ENCODE data around the gene ATXN7L1.

ATXN7L1 gene

DNA sequence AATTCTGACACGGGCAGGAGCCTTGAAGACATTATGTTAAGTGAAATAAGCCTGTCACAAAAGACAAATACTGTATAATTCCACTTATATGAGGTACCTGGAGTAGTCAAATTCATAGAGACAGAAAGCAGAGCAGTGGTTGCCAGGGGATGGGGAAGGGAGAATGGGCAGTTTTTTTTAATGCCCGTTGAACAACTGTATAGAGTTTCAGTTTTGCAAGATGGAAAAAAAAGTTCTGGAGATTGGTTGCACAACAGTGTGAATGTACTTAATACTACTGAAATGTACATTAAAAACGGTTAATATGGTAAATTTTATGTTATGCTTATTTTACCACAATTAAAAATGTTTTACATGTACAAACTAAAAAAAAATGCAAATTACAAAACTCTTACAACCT is 231.5 kb downstream of the ATXN7L1 start:
- no peak for DNase-seq (ENCODE audit: low spot score)

DNA sequence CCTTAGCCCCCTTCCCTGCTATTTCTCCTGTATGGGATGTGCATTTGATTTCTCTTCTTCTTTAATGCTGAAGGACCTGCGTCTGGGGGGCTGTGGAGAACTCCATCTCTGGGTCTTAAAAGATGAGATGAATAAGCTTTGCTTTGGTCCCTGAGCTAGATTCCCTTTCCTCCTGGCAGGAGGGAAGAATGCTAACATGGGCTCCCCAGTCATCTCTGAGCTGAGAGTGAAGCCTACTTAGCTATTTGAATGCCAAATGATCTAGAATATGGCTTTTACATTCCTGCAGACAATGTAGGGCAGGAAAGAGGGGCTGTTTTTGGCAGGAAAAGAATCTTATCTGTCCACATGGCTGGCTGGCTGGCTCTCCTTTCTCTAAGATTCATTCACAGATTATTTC is 232.5 kb downstream of the ATXN7L1 start:
- no peak for DNase-seq (ENCODE audit: low spot score)

- DNase-seq (ENCODE audit: low spot score): no peak
Observed at GRCh38 chr7:105643384-105643783, 233.0 kb downstream of the ATXN7L1 start.

- no peak for DNase-seq (ENCODE audit: low spot score)
Observed at GRCh38 chr7:105642264-105642663, 234.1 kb downstream of the ATXN7L1 start.

- DNase-seq (ENCODE audit: low spot score): no peak
Observed at GRCh38 chr7:105640956-105641810, 235.2 kb downstream of the ATXN7L1 start.

DNA sequence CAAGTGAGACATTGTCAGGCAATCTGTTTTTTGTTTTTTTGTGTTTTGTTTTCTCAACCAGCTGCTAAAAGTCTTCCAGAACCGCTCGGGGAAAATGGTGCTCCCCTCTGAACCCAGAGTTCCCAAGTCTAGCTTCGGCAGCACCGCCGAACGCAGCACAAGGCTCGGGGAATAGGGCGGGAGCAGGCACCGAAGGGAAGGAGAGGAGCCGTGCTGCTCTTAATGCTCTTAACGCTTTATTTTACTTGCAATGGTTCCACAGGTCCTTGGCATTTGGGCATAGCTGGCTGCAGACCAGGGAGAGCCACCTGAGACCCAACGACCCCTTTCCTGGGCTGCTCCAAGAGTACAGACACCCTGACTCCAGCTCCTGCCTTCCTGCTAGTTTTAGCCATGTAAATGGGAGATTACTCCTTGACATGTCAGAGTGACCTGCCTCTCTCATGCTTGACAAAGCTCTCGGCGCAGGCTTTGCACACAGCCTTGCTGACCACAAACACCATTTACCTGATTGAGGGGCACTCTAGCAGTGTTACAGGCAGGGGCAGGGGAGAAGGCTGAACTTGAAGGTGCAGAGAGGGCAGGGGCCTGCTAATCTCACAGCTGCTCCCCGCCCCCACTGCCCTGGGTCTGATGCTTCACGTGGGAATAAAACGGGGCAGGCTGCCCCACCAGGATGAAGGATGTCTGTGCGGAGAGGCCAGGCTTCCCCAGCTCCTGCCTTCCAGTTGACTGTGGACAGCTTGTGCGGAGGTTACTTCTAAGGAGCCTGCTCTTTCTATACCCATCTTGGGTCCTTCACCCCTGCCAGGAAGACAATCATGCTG is 236.5 kb downstream of the ATXN7L1 start:
- no peak for DNase-seq (ENCODE audit: low spot score)

DNA sequence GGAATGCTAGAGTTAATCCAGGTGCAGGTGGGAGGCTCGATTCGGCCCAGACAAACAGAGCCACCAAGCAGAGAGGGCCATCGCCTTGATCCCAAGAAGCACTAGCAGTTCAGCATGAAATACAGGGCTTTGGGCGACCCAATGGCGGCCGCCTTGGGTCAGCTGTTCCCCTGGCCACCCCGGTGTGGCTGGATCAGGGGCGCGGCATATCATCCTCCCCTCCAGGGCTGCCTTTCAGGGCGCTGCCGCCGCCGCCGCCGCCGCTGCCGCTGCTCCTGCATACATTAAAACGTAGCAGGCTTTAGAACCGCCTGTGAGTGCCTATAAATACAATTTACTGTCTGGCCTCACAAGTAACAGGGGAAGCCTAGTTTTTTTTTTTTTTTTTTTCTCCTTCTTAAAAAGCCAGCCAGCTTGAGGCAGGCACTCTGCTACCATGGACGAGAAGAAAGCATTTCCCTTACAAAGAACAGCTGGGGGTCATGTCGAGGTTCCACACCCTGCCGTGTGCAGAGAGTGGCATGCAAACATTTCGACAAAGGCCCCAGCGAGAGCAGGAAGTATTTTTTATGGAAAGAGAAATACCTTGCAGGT is 237.4 kb downstream of the ATXN7L1 start:
- no peak for DNase-seq (ENCODE audit: low spot score)

GRCh38 chr7:105638334-105638733 is 238.1 kb downstream of the ATXN7L1 start:
- no peak for DNase-seq (ENCODE audit: low spot score)

- DNase-seq (ENCODE audit: low spot score): no peak
Observed at GRCh38 chr7:105637755-105638154, 238.6 kb downstream of the ATXN7L1 start.

DNA sequence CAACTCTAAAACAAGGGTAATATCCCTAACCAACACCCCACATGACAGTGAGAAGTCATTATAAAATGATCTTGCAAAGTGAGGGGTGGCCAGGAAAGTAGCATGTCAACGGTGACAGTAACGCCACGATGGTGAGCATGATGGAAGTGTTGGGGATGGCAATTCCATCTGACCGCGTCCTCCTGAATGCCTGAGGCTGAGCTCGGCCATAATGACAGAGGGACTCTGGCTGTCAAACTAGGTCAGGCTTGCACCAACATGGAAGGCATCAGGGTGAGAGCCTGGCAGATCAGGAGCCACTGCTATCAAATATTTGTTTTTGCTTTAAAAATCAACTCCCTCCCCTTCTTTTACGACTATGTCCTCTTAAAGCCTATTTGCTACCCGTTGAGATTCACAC is 239.4 kb downstream of the ATXN7L1 start:
- no peak for DNase-seq (ENCODE audit: low spot score)

DNA sequence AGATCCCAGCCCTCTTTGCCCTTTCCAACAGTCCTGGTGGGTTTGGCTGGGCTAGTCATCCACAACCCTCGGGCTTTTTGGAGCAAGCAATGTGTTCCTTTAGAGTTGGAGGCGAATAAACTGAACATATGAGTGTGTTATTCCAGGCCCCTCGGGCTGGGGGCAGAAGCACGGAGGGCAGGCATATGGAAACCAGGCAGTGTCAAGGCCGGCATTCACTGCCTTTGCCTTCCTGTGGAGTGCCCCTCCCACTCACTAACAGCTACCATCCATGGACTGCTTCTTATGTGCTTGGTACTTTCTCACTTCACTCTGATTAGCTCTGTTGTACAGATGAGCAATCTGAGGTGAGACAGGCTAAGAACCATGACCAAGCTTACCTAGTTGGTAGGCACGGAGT is 241.2 kb downstream of the ATXN7L1 start:
- no peak for DNase-seq (ENCODE audit: low spot score)

GRCh38 chr7:105625986-105626385 is 250.4 kb downstream of the ATXN7L1 start:
- DNase-seq (ENCODE audit: low spot score): no peak

- DNase-seq (ENCODE audit: low spot score): no peak
Observed at GRCh38 chr7:105623906-105624305, 252.5 kb downstream of the ATXN7L1 start.

GRCh38 chr7:105623378-105623777 is 253.0 kb downstream of the ATXN7L1 start:
- DNase-seq (ENCODE audit: low spot score): no peak

DNA sequence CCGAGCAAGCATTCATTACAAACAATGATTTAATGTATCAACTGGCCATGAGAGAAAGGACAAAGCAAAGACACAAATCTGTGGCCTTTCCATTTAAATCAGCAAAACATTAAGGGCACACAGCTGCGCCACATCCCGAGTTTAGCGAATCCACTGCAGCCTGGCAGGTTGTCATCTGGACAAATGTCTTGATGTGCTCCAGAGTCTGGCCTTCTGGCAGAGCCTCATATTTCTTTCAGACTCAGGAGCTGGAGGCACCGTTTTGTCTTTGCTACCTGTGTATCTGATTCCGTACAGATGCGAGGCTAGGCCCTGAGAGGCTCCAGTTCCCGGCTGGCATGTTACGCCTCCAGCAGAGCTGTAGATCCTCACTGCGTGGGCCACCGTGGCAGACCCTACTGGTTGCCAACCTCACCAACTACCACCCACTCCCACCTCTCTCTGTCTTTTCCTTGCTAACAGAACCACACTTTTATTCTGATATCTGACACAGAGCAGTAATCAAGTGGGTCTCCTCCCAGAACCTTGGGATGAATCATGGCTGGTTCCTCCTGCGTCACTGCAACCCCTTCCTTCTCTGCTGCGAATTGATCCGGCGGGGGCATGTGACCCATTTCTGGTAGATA is 254.2 kb downstream of the ATXN7L1 start:
- DNase-seq (ENCODE audit: low spot score): no peak

DNA sequence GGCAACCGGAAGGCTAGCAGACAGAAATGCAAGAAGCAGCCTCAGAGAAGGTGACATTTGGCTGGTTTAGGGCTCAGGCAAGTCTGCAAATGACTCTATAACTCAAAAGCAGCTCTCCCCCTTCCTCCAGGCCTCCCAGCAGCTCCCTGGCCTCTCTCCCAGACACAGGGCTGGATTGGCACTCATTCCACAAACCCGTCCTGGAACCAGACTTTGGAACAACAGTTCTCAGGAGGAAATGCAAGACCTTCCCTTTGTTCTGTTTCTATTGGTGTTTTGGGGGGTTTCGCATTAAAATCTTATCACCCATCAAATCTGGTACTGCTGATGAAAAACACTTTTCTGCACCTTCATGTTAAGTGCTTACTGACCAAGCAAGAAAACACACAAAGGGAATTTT is 254.8 kb downstream of the ATXN7L1 start:
- DNase-seq (ENCODE audit: low spot score): no peak

DNA sequence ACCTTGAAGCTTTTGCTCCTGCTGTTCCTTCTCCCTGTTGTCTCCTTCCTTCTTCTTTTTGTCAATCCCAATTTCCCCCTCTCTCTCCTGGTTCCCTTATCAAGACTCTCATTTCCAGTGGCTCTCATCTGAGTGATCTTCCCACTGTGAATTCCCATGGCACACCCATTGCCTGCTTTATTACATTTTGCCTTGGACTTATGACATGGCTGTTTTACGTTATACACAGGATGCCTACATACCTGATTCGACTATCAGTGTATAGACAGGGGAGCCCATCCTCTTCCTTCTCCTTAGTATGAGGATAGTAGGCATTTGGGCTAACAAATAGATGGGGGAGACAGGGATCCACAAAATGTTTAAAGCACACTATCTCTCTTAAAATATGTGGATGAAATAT is 255.2 kb downstream of the ATXN7L1 start:
- no peak for DNase-seq (ENCODE audit: low spot score)

DNA sequence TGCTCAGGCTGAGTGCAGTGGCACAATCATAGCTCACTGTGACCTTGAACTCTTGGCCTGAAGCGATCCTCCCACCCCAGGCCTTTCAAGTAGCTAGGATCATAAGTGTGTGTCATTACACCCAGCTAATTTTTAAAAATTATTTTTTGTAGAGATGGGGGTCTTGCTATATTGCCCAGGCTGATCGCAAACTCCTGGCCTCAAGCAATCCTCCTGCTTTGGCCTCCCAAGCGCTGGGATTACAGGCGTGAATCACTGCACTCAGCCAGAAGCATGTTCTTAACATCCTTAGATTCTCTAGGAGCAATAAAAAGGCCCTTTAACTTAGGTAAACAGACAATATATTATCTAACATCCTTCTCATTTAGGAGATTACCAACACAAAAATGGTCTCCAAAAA is 256.8 kb downstream of the ATXN7L1 start:
- no peak for DNase-seq (ENCODE audit: low spot score)

- no peak for DNase-seq (ENCODE audit: low spot score)
Observed at GRCh38 chr7:105618016-105618296, 258.4 kb downstream of the ATXN7L1 start.

GRCh38 chr7:105617280-105618015 is 259.0 kb downstream of the ATXN7L1 start:
- no peak for DNase-seq (ENCODE audit: low spot score)

GRCh38 chr7:105614341-105614840 is 262.0 kb downstream of the ATXN7L1 start:
- DNase-seq (ENCODE audit: low spot score): no peak
